ENCODE measurements around the gene FHOD3.

The FHOD3 gene

DNA sequence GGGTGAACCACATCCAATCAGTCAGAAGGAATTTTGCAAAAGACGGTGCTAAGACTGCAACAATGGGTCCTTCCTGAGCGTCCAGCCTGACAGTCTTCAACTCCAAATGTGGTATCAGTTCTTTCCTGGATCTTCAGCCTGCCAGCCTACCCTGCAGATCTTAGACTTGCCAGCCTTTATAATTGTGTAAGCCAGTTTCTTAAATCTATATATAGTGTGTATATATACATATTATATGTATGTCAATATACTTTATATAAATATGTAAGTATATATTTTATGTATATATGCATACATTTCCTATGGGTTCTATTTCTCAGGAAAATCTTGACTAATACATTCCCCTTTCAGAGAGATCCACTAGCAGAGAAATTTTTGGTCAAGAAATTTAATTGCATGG, 245.5 kb downstream of the FHOD3 start:
- TF ChIP-seq SIN3A (IDR thresholded peaks at IDR 0.05; ENCODE audit: borderline replicate concordance, insufficient read depth, low read length) (no peak), TAF1 (IDR thresholded peaks at IDR 0.05; ENCODE audit: borderline replicate concordance, insufficient read depth, low read length) (no peak), FOXP2 (optimal IDR thresholded peaks at IDR 0.05; ENCODE audit: borderline replicate concordance, extremely low read depth, extremely low read length, insufficient read depth) (no peak), POLR2AphosphoS5 (IDR thresholded peaks at IDR 0.05; ENCODE audit: low read depth, low read length) (no peak)
- TF ChIP-seq, protein P1, sequence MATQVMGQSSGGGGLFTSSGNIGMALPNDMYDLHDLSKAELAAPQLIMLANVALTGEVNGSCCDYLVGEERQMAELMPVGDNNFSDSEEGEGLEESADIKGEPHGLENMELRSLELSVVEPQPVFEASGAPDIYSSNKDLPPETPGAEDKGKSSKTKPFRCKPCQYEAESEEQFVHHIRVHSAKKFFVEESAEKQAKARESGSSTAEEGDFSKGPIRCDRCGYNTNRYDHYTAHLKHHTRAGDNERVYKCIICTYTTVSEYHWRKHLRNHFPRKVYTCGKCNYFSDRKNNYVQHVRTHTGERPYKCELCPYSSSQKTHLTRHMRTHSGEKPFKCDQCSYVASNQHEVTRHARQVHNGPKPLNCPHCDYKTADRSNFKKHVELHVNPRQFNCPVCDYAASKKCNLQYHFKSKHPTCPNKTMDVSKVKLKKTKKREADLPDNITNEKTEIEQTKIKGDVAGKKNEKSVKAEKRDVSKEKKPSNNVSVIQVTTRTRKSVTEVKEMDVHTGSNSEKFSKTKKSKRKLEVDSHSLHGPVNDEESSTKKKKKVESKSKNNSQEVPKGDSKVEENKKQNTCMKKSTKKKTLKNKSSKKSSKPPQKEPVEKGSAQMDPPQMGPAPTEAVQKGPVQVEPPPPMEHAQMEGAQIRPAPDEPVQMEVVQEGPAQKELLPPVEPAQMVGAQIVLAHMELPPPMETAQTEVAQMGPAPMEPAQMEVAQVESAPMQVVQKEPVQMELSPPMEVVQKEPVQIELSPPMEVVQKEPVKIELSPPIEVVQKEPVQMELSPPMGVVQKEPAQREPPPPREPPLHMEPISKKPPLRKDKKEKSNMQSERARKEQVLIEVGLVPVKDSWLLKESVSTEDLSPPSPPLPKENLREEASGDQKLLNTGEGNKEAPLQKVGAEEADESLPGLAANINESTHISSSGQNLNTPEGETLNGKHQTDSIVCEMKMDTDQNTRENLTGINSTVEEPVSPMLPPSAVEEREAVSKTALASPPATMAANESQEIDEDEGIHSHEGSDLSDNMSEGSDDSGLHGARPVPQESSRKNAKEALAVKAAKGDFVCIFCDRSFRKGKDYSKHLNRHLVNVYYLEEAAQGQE (IDR thresholded peaks at IDR 0.05; ENCODE audit: insufficient read depth in 1 of 2, low read depth in 2 of 2, low read length in 2 of 2): no peak

DNA sequence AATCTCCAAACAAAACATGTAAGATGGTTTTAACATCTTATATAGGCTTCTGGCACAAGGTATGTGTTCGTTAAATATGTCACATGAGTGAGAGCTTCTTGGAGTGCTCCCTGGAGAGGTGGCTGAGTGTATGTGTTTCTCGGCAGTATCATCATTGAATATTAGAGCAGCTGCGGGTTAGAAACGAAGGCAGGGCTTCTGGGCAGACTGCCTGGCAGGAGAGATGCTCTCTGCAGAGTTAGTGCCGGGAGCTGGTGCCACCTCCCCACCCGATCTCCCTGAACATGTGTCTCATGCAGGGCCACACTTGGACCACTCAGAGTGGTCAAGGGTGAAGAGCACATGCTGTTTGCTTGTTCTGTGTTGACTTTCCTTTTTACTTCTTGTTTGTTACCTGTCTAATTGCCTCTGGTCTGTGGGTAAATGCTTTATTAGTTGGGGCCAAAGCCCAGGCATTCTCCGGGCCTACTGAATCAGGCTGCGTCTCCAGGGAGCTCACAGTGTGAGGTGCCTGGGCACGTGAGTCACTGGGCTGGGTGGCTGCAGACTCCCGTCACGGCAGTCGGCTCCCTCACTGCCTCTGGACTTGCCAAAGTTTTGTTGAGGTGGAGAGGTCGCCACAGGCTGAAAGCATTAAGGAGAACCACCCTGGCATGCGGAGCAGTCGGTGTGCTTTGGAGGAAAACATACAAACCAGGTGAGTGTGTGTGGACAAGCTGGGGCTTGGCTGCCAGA, 246.6 kb downstream of the FHOD3 start:
- TF ChIP-seq SIN3A (IDR thresholded peaks at IDR 0.05; ENCODE audit: borderline replicate concordance, insufficient read depth, low read length) (no peak), POLR2AphosphoS5 (IDR thresholded peaks at IDR 0.05; ENCODE audit: low read depth, low read length) (no peak), TAF1 (IDR thresholded peaks at IDR 0.05; ENCODE audit: borderline replicate concordance, insufficient read depth, low read length) (no peak), FOXP2 (optimal IDR thresholded peaks at IDR 0.05; ENCODE audit: borderline replicate concordance, extremely low read depth, extremely low read length, insufficient read depth) (no peak)
- TF ChIP-seq, protein P1 (IDR thresholded peaks at IDR 0.05; ENCODE audit: insufficient read depth in 1 of 2, low read depth in 2 of 2, low read length in 2 of 2): no peak

DNA sequence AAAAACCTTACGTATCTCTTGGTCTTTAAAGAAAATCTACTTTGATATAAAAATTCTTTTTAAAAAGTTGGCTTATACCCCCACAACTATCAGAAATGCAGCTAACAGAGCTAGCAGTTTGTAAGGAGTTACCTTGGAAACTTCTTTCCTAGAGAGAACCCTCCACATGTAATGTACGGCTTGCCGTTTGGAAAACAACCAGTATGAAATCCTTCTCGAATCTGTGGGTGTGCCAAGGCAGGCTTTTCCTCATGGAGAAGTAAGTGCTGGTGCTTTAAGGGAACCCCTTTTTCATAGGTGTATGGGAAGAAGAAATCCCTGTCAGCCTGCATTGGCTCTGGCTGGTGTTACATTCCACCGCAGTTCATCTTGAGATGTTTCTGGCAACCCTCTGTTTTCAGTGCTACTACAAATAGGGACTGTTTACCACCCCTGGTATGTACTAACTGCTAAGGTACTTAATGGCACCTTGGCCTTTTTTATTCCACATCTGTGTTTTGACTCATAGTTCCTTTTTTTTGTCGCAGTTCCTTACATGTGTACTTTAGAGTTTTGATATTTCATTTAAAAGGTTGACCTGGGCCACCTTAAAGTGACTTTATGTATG, 248.4 kb downstream of the FHOD3 start:
- TF ChIP-seq SIN3A (IDR thresholded peaks at IDR 0.05; ENCODE audit: borderline replicate concordance, insufficient read depth, low read length): no peak
- TF ChIP-seq, protein P1 (IDR thresholded peaks at IDR 0.05; ENCODE audit: insufficient read depth in 1 of 2, low read depth in 2 of 2, low read length in 2 of 2): no peak
- no peak for TF ChIP-seq TAF1 (IDR thresholded peaks at IDR 0.05; ENCODE audit: borderline replicate concordance, insufficient read depth, low read length)
- TF ChIP-seq FOXP2 (optimal IDR thresholded peaks at IDR 0.05; ENCODE audit: borderline replicate concordance, extremely low read depth, extremely low read length, insufficient read depth): no peak
- no peak for TF ChIP-seq POLR2AphosphoS5 (IDR thresholded peaks at IDR 0.05; ENCODE audit: low read depth, low read length)

DNA sequence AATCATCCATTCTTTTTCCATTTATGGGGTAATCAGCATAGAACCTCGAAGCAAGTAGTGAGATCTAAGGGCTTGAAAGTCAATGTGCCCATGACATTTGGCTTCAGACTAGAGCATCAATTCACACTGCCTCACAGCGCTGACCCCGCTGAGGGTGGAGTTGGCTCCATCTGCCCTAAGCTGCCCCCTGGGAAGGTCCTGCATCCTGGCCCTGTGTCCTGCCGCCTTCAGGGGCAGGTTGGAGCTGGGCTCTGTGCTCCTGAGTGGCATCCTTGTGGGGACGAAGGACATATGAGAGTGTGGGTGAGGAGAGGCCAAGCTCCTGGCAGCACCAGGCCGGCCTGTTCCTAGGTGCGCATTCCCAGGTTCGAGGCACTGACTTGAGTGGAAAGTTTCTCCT, 249.4 kb downstream of the FHOD3 start:
- TF ChIP-seq, protein P1 (IDR thresholded peaks at IDR 0.05; ENCODE audit: insufficient read depth in 1 of 2, low read depth in 2 of 2, low read length in 2 of 2): no peak
- TF ChIP-seq FOXP2 (optimal IDR thresholded peaks at IDR 0.05; ENCODE audit: borderline replicate concordance, extremely low read depth, extremely low read length, insufficient read depth) (no peak), TAF1 (IDR thresholded peaks at IDR 0.05; ENCODE audit: borderline replicate concordance, insufficient read depth, low read length) (no peak), POLR2AphosphoS5 (IDR thresholded peaks at IDR 0.05; ENCODE audit: low read depth, low read length) (no peak), SIN3A (IDR thresholded peaks at IDR 0.05; ENCODE audit: borderline replicate concordance, insufficient read depth, low read length) (no peak)

All from PFSK-1 (cell line).